Astrocyte (in vitro differentiated cells and primary cell): ENCODE data around the gene NEK10. TPM values are rescaled to one million over a fixed set of nuclear protein-coding genes. Genes with fewer than 3 reads are reported as not detected.

Experiments
- DNase-seq: peaks from one replicate; pipeline ENCODE4 v3.0.0-alpha.2; 2010; ENCODE audit warnings: low read depth
- FAIRE-seq: peaks from 2 replicates; lab custom pipeline; 2011; peaks lifted over from hg19 to GRCh38; lab: Jason Lieb, UNC
- H2AFZ ChIP-seq: 2 replicates; pipeline ENCODE4 v1.6.0; 2012; ENCODE audit warnings: low read depth, low read length, inconsistent platforms
- H3K27ac ChIP-seq: 2 replicates; pipeline ENCODE4 v1.5.1; 2011; ENCODE audit warnings: low read depth, low read length, inconsistent platforms
- H3K27me3 ChIP-seq: 2 replicates; pipeline ENCODE4 v1.6.0; 2011; ENCODE audit warnings: low read length, inconsistent platforms; ENCODE audit not compliant: insufficient read depth
- H3K36me3 ChIP-seq: 2 replicates; pipeline ENCODE4 v1.5.1; 2011; ENCODE audit warnings: low read length, inconsistent platforms; ENCODE audit not compliant: insufficient read depth
- H3K4me1 ChIP-seq: 2 replicates; pipeline ENCODE4 v1.5.1; 2011; ENCODE audit warnings: low read length, inconsistent platforms; ENCODE audit not compliant: insufficient read depth
- H3K4me2 ChIP-seq: 2 replicates; pipeline ENCODE4 v1.6.0; 2012; ENCODE audit warnings: low read length, inconsistent platforms
- H3K4me3 ChIP-seq: 2 replicates; pipeline ENCODE4 v1.5.1; 2011; ENCODE audit warnings: low read depth, mild to moderate bottlenecking, low read length, inconsistent platforms; ENCODE audit not compliant: insufficient read depth
- H3K79me2 ChIP-seq: 2 replicates; pipeline ENCODE4 v1.6.0; 2012; ENCODE audit warnings: mild to moderate bottlenecking, low read length, inconsistent platforms; ENCODE audit not compliant: insufficient read depth
- H3K9ac ChIP-seq: 2 replicates; pipeline ENCODE4 v1.6.0; 2012; ENCODE audit warnings: mild to moderate bottlenecking, low read length, inconsistent platforms
- H3K9me3 ChIP-seq: 2 replicates; pipeline ENCODE4 v1.5.1; 2012; ENCODE audit warnings: low read depth, mild to moderate bottlenecking, low read length, inconsistent platforms; ENCODE audit not compliant: insufficient read depth
- H4K20me1 ChIP-seq: 2 replicates; pipeline ENCODE4 v1.6.0; 2012; ENCODE audit warnings: low read length, inconsistent platforms; ENCODE audit not compliant: insufficient read depth
- H3K27ac Mint-ChIP-seq: one replicate; pipeline ENCODE4 v1.8.0; 2021; ENCODE audit warnings: mild to moderate bottlenecking, mixed read lengths; ENCODE audit not compliant: unreplicated experiment
- H3K27me3 Mint-ChIP-seq: one replicate; pipeline ENCODE4 v1.8.0; 2021; ENCODE audit warnings: low read depth, mixed read lengths; ENCODE audit not compliant: unreplicated experiment
- H3K36me3 Mint-ChIP-seq: one replicate; pipeline ENCODE4 v1.8.0; 2021; ENCODE audit warnings: low read depth, mixed read lengths; ENCODE audit not compliant: unreplicated experiment
- H3K4me1 Mint-ChIP-seq: one replicate; pipeline ENCODE4 v1.8.0; 2021; ENCODE audit warnings: low read depth, mixed read lengths; ENCODE audit not compliant: unreplicated experiment
- H3K4me3 Mint-ChIP-seq: one replicate; pipeline ENCODE4 v1.8.0; 2021; ENCODE audit warnings: mild to moderate bottlenecking, moderate library complexity, mixed read lengths; ENCODE audit not compliant: unreplicated experiment
- H3K9me3 Mint-ChIP-seq: one replicate; pipeline ENCODE4 v1.8.0; 2021; ENCODE audit warnings: mild to moderate bottlenecking, mixed read lengths; ENCODE audit not compliant: unreplicated experiment
- CTCF ChIP-seq: IDR thresholded peaks from 2 replicates; pipeline ENCODE4 v1.5.1; 2011; ENCODE audit warnings: low read depth, mild to moderate bottlenecking, inconsistent platforms, low read length, moderate library complexity; ENCODE audit not compliant: insufficient read depth
- EZH2 ChIP-seq: IDR thresholded peaks from 2 replicates; pipeline ENCODE4 v1.6.1; 2012; ENCODE audit warnings: mild to moderate bottlenecking, low read length, inconsistent platforms; ENCODE audit not compliant: insufficient read depth
- total RNA-seq: library from RNA; stranded (reverse); gene quantifications from 2 replicates; pipeline ENCODE4 v1.2.1, GENCODE V29; 2021

Gene NEK10
- total RNA-seq, 1 donor from 2014 or later, result 3.2 TPM

- Mint-ChIP-seq H3K4me3 (no peak overlapping the region), H3K27ac (no peak overlapping the region), H3K36me3 (no peaks in the 10 kb centered on the region), H3K4me1 (no peaks in the 10 kb centered on the region), H3K9me3 (no peaks in the 10 kb centered on the region), H3K27me3 (no peaks in the 10 kb centered on the region)
- no peaks in the 10 kb centered on the region for H3K4me1 ChIP-seq
- no peaks in the 10 kb centered on the region for H3K79me2 ChIP-seq
- H3K9me3 ChIP-seq, result no peaks in the 10 kb centered on the region
- H4K20me1 ChIP-seq, result no peaks in the 10 kb centered on the region
- TF ChIP-seq EZH2 (no peak), CTCF (no peak)
- FAIRE-seq (no peak), DNase-seq (no peak)
- H3K4me3 ChIP-seq, result no peak overlapping the region
- H3K36me3 ChIP-seq, result no peaks in the 10 kb centered on the region
- H3K27me3 ChIP-seq, result no peaks in the 10 kb centered on the region
- no peak overlapping the region for H2AFZ ChIP-seq
- H3K4me2 ChIP-seq, result no peak overlapping the region
- H3K9ac ChIP-seq, result no peak overlapping the region
- H3K27ac ChIP-seq, result no peak overlapping the region
Observed at GRCh38 chr3:27186013-27186412, 183.2 kb downstream of the NEK10 start.

- no peaks in the 10 kb centered on the region for H3K9me3 Mint-ChIP-seq
- FAIRE-seq, result no peak
Observed at GRCh38 chr3:27185231-27185989, 183.8 kb downstream of the NEK10 start.

More at GRCh38 chr3:27185231-27185989, 183.8 kb downstream of the NEK10 start:
- Mint-ChIP-seq H3K36me3 (no peaks in the 10 kb centered on the region), H3K4me1 (no peaks in the 10 kb centered on the region), H3K4me3 (no peak overlapping the region), H3K27ac (no peak overlapping the region), H3K27me3 (no peaks in the 10 kb centered on the region)
- Histone ChIP-seq H3K27ac (no peak overlapping the region), H3K9ac (no peak overlapping the region), H3K9me3 (no peaks in the 10 kb centered on the region), H3K27me3 (no peaks in the 10 kb centered on the region), H3K4me1 (no peaks in the 10 kb centered on the region), H2AFZ (no peak overlapping the region), H3K79me2 (no peaks in the 10 kb centered on the region), H4K20me1 (no peaks in the 10 kb centered on the region), H3K4me3 (no peak overlapping the region), H3K4me2 (no peak overlapping the region), H3K36me3 (no peaks in the 10 kb centered on the region)
- TF ChIP-seq CTCF, result no peak
- no peak for TF ChIP-seq EZH2
- no peak for DNase-seq
